HFFc6 (cell line): ENCODE data around the gene UGP2. TPM values are rescaled to one million over a fixed set of nuclear protein-coding genes. Genes with fewer than 3 reads are reported as not detected.

ENCODE experiments used
- total RNA-seq, 6 experiments: library from RNA; stranded (reverse); fragmentation: NEBNext Ultra II Directional; extraction: Animal tissue kit (Norgen Biotek cat#: 25700); gene quantifications; 2 replicates in 1 of 6; 3 replicates in 5 of 6; pipeline ENCODE4 v1.2.3, GENCODE V29; 2021

Gene UGP2
- total RNA-seq, 6 experiments from 2014 or later = 150 to 199 (median 172) TPM

Other genes starting within 250 kb of the UGP2 start
- gene VPS54, start 177.5 kb downstream of the UGP2 start, total RNA-seq = 10 to 100 TPM; 12.9 to 17.7 (median 15.0) TPM